ENCODE data around the gene GNG7.
A peak's percentile ranks its signal among the peaks of the same experiment; 100 is the strongest.

DNA sequence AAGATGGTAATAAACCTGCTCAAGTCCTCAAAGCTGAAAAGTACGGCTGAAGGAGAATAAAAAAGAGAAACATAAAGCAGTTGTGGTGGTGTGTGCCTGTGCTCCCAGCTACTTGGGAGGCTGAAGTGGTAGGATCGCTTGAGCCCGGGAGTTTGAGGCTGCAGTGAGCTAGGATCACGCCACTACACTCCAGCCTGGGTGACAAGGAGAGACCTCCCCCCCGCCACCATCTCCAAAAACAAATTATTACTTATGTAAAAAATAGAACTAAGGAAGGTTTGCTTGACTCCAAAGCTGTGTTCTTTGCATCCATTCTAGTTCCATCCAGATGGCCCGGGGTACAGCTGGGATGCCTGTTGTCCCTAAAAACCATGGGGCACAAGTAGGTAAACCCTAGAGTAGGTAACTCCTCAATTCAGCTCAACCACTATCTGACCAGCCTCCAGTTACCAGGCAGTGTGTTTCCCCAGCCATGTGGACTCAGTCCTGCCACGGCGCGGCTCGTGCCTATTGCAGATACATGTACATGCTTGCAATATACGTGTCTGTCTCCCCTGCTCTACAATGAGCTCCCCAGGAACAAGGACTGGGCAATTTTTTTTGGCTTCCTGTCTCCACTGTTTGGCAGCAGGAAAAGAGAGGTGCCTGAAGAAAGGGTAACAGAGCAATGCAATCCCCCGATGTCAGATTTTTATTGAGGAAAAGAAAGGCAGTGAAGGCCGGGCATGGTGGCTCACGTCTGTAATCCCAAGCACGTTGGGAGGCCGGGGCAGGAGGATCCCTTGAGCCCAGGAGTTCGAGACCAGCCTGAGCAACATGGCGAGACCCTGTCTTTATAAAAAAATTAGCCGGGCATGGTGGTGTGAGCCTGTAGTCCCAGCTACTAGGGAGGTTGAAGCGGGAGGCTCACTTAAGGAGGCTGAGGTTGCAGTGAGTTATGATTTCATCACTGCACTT is 101.3 kb downstream of the GNG7 start:
- TF ChIP-seq, protein P1, sequence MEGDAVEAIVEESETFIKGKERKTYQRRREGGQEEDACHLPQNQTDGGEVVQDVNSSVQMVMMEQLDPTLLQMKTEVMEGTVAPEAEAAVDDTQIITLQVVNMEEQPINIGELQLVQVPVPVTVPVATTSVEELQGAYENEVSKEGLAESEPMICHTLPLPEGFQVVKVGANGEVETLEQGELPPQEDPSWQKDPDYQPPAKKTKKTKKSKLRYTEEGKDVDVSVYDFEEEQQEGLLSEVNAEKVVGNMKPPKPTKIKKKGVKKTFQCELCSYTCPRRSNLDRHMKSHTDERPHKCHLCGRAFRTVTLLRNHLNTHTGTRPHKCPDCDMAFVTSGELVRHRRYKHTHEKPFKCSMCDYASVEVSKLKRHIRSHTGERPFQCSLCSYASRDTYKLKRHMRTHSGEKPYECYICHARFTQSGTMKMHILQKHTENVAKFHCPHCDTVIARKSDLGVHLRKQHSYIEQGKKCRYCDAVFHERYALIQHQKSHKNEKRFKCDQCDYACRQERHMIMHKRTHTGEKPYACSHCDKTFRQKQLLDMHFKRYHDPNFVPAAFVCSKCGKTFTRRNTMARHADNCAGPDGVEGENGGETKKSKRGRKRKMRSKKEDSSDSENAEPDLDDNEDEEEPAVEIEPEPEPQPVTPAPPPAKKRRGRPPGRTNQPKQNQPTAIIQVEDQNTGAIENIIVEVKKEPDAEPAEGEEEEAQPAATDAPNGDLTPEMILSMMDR (optimal IDR thresholded peaks at IDR 0.05 in 1 of 3, IDR thresholded peaks at IDR 0.05 in 1 of 3, conservative IDR thresholded peaks at IDR 0.05 in 1 of 3; ENCODE audit: extremely low read depth in 1 of 3, insufficient read depth in 2 of 3, low read length in 3 of 3) = peak in 1 of 3 experiments; percentile 38
- TF ChIP-seq EZH2 (IDR thresholded peaks at IDR 0.05; ENCODE audit: low read length) = no peak
